ENCODE data around the gene CCDC15. TPM values are rescaled to one million over a fixed set of nuclear protein-coding genes. Genes with fewer than 3 reads are reported as not detected.

The CCDC15 gene
- total and polyA plus RNA-seq, 5 donors from 2014 or later = 0.64 to 1.8 (median 1.1) TPM

GRCh38 chr11:124943741-124944140, 10.3 kb upstream of the CCDC15 start:
- H3K9me3 Mint-ChIP-seq = peaks cover 0 to 7% (median 3%) of the 10 kb centered on the region in 7 donors
- ATAC-seq (ENCODE audit: low read depth in 2 of 2) (no peak), DNase-seq (peak in 1 of 3 donors; percentile 37)
- H3K4me3 ChIP-seq (ENCODE audit: low read depth, low read length) = no peak overlapping the region
- peaks cover 7% of the 10 kb centered on the region for H3K27me3 ChIP-seq (ENCODE audit: control insufficient read depth, insufficient read depth, low read length)
- no peak overlapping the region for H3K4me3 Mint-ChIP-seq
- H3K27me3 Mint-ChIP-seq = peaks cover 28% of the 10 kb centered on the region
- no peak overlapping the region for H3K27ac ChIP-seq (ENCODE audit: insufficient read depth, low read length, poor library complexity, severe bottlenecking)
- H3K4me1 ChIP-seq (ENCODE audit: control insufficient read depth, insufficient read depth, low read length, poor library complexity, severe bottlenecking) = no peaks in the 10 kb centered on the region
- peak overlapping the region in 2 of 3 donors; percentile 6 to 39 for H3K27ac Mint-ChIP-seq
- H3K36me3 ChIP-seq (ENCODE audit: control insufficient read depth, insufficient read depth, low read length) = no peaks in the 10 kb centered on the region
- H3K36me3 Mint-ChIP-seq = peaks cover 6% of the 10 kb centered on the region
- H3K4me1 Mint-ChIP-seq = peaks cover 5 to 15% (median 10%) of the 10 kb centered on the region in 4 donors
- no peaks in the 10 kb centered on the region for H3K9me3 ChIP-seq (ENCODE audit: control insufficient read depth in 2 of 2, low read length in 2 of 2)

- H3K4me3 Mint-ChIP-seq = no peak overlapping the region
- peaks cover 0 to 7% (median 6%) of the 10 kb centered on the region in 7 donors for H3K9me3 Mint-ChIP-seq
- Histone ChIP-seq H3K36me3 (ENCODE audit: control insufficient read depth, insufficient read depth, low read length) (no peaks in the 10 kb centered on the region), H3K27me3 (ENCODE audit: control insufficient read depth, insufficient read depth, low read length) (peaks cover 4% of the 10 kb centered on the region), H3K4me1 (ENCODE audit: control insufficient read depth, insufficient read depth, low read length, poor library complexity, severe bottlenecking) (peaks cover under 1% of the 10 kb centered on the region), H3K4me3 (ENCODE audit: low read depth, low read length) (no peak overlapping the region), H3K27ac (ENCODE audit: insufficient read depth, low read length, poor library complexity, severe bottlenecking) (no peak overlapping the region), H3K9me3 (ENCODE audit: control insufficient read depth in 2 of 2, low read length in 2 of 2) (no peaks in the 10 kb centered on the region)
- DNase-seq (no peak), ATAC-seq (ENCODE audit: low read depth in 2 of 2) (no peak)
- H3K27me3 Mint-ChIP-seq = peaks cover 28% of the 10 kb centered on the region
- H3K36me3 Mint-ChIP-seq = peaks cover 6% of the 10 kb centered on the region
- peak overlapping the region in 1 of 3 donors; percentile 6 for H3K27ac Mint-ChIP-seq
- H3K4me1 Mint-ChIP-seq = peaks cover 6 to 21% (median 12%) of the 10 kb centered on the region in 4 donors
Observed at GRCh38 chr11:124944565-124944964, 9.4 kb upstream of the CCDC15 start.

GRCh38 chr11:124945826-124946225, 8.2 kb upstream of the CCDC15 start:
- no peak overlapping the region for H3K27ac Mint-ChIP-seq
- H3K36me3 Mint-ChIP-seq = peaks cover 6% of the 10 kb centered on the region
- peaks cover 28% of the 10 kb centered on the region for H3K27me3 Mint-ChIP-seq

GRCh38 chr11:124946735-124947141, 7.3 kb upstream of the CCDC15 start:
- H3K27me3 ChIP-seq (ENCODE audit: control insufficient read depth, insufficient read depth, low read length) = no peaks in the 10 kb centered on the region
- no peak overlapping the region for H3K27ac ChIP-seq (ENCODE audit: insufficient read depth, low read length, poor library complexity, severe bottlenecking)
- no peaks in the 10 kb centered on the region for H3K36me3 ChIP-seq (ENCODE audit: control insufficient read depth, insufficient read depth, low read length)
- H3K9me3 Mint-ChIP-seq = peaks cover 0 to 7% (median 6%) of the 10 kb centered on the region in 7 donors
- peaks cover 23% of the 10 kb centered on the region for H3K27me3 Mint-ChIP-seq
- DNase-seq (no peak), ATAC-seq (ENCODE audit: low read depth in 2 of 2) (no peak)
- H3K4me1 ChIP-seq (ENCODE audit: control insufficient read depth, insufficient read depth, low read length, poor library complexity, severe bottlenecking) = peaks cover 22% of the 10 kb centered on the region
- H3K9me3 ChIP-seq (ENCODE audit: control insufficient read depth in 2 of 2, low read length in 2 of 2) = no peaks in the 10 kb centered on the region
- H3K36me3 Mint-ChIP-seq = peaks cover 6% of the 10 kb centered on the region
- H3K4me1 Mint-ChIP-seq = peaks cover 6 to 21% (median 12%) of the 10 kb centered on the region in 4 donors
- H3K27ac Mint-ChIP-seq = no peak overlapping the region
- no peak overlapping the region for H3K4me3 ChIP-seq (ENCODE audit: low read depth, low read length)
- H3K4me3 Mint-ChIP-seq = no peak overlapping the region

More at GRCh38 chr11:124945826-124946225, 8.2 kb upstream of the CCDC15 start:
- Mint-ChIP-seq H3K9me3 (peaks cover 0 to 7% (median 6%) of the 10 kb centered on the region in 7 donors), H3K4me1 (peaks cover 6 to 21% (median 12%) of the 10 kb centered on the region in 4 donors), H3K4me3 (no peak overlapping the region)
- Histone ChIP-seq H3K27ac (ENCODE audit: insufficient read depth, low read length, poor library complexity, severe bottlenecking) (no peak overlapping the region), H3K4me1 (ENCODE audit: control insufficient read depth, insufficient read depth, low read length, poor library complexity, severe bottlenecking) (peaks cover 13% of the 10 kb centered on the region), H3K27me3 (ENCODE audit: control insufficient read depth, insufficient read depth, low read length) (peaks cover 3% of the 10 kb centered on the region), H3K4me3 (ENCODE audit: low read depth, low read length) (no peak overlapping the region), H3K9me3 (ENCODE audit: control insufficient read depth in 2 of 2, low read length in 2 of 2) (no peaks in the 10 kb centered on the region), H3K36me3 (ENCODE audit: control insufficient read depth, insufficient read depth, low read length) (no peaks in the 10 kb centered on the region)
- ATAC-seq (ENCODE audit: low read depth in 2 of 2) (no peak), DNase-seq (no peak)

GRCh38 chr11:124950601-124951330, 3.2 kb upstream of the CCDC15 start:
- Histone ChIP-seq H3K9me3 (ENCODE audit: control insufficient read depth in 2 of 2, low read length in 2 of 2) (no peaks in the 10 kb centered on the region), H3K36me3 (ENCODE audit: control insufficient read depth, insufficient read depth, low read length) (no peaks in the 10 kb centered on the region), H3K4me1 (ENCODE audit: control insufficient read depth, insufficient read depth, low read length, poor library complexity, severe bottlenecking) (peaks cover 36% of the 10 kb centered on the region), H3K27me3 (ENCODE audit: control insufficient read depth, insufficient read depth, low read length) (no peaks in the 10 kb centered on the region), H3K4me3 (ENCODE audit: low read depth, low read length) (peak overlapping the region; percentile 65), H3K27ac (ENCODE audit: insufficient read depth, low read length, poor library complexity, severe bottlenecking) (peak overlapping the region; percentile 7)
- peaks cover 11% of the 10 kb centered on the region for H3K27me3 Mint-ChIP-seq
- DNase-seq (peak in 2 of 3 donors; percentile 48 to 82), ATAC-seq (ENCODE audit: low read depth in 2 of 2) (peak in 1 of 2 donors; percentile 31)
- H3K9me3 Mint-ChIP-seq = peaks cover 0 to 7% (median 3%) of the 10 kb centered on the region in 7 donors
- no peak overlapping the region for H3K4me3 Mint-ChIP-seq
- peaks cover 6 to 10% (median 8%) of the 10 kb centered on the region in 4 donors for H3K4me1 Mint-ChIP-seq
- peaks cover 6% of the 10 kb centered on the region for H3K36me3 Mint-ChIP-seq
- H3K27ac Mint-ChIP-seq = no peak overlapping the region

- Histone ChIP-seq H3K9me3 (ENCODE audit: control insufficient read depth in 2 of 2, low read length in 2 of 2) (no peaks in the 10 kb centered on the region), H3K36me3 (ENCODE audit: control insufficient read depth, insufficient read depth, low read length) (no peaks in the 10 kb centered on the region), H3K27ac (ENCODE audit: insufficient read depth, low read length, poor library complexity, severe bottlenecking) (peak overlapping the region; percentile 7), H3K27me3 (ENCODE audit: control insufficient read depth, insufficient read depth, low read length) (no peaks in the 10 kb centered on the region), H3K4me3 (ENCODE audit: low read depth, low read length) (peak overlapping the region; percentile 65), H3K4me1 (ENCODE audit: control insufficient read depth, insufficient read depth, low read length, poor library complexity, severe bottlenecking) (peaks cover 36% of the 10 kb centered on the region)
- H3K36me3 Mint-ChIP-seq = peaks cover 6% of the 10 kb centered on the region
- no peak overlapping the region for H3K27ac Mint-ChIP-seq
- DNase-seq (no peak), ATAC-seq (ENCODE audit: low read depth in 2 of 2) (no peak)
- peaks cover 0 to 7% (median 3%) of the 10 kb centered on the region in 7 donors for H3K9me3 Mint-ChIP-seq
- H3K4me3 Mint-ChIP-seq = no peak overlapping the region
- H3K4me1 Mint-ChIP-seq = peaks cover 6 to 12% (median 8%) of the 10 kb centered on the region in 4 donors
- peaks cover 11% of the 10 kb centered on the region for H3K27me3 Mint-ChIP-seq
Observed at GRCh38 chr11:124951341-124951740, 2.7 kb upstream of the CCDC15 start.

- no peaks in the 10 kb centered on the region for H3K27me3 Mint-ChIP-seq
- no peaks in the 10 kb centered on the region for H3K36me3 Mint-ChIP-seq
- no peaks in the 10 kb centered on the region for H3K9me3 ChIP-seq (ENCODE audit: control insufficient read depth in 2 of 2, low read length in 2 of 2)
- H3K4me1 ChIP-seq (ENCODE audit: control insufficient read depth, insufficient read depth, low read length, poor library complexity, severe bottlenecking) = peaks cover 35% of the 10 kb centered on the region
- H3K27me3 ChIP-seq (ENCODE audit: control insufficient read depth, insufficient read depth, low read length) = no peaks in the 10 kb centered on the region
- H3K4me3 Mint-ChIP-seq = no peak overlapping the region
- ATAC-seq (ENCODE audit: low read depth in 2 of 2) (no peak), DNase-seq (no peak)
- H3K27ac ChIP-seq (ENCODE audit: insufficient read depth, low read length, poor library complexity, severe bottlenecking) = peak overlapping the region; percentile 84
- H3K9me3 Mint-ChIP-seq = no peaks in the 10 kb centered on the region
- no peak overlapping the region for H3K27ac Mint-ChIP-seq
- H3K4me3 ChIP-seq (ENCODE audit: low read depth, low read length) = peak overlapping the region; percentile 86
- H3K36me3 ChIP-seq (ENCODE audit: control insufficient read depth, insufficient read depth, low read length) = no peaks in the 10 kb centered on the region
- peaks cover 0 to 7% (median under 1%) of the 10 kb centered on the region in 4 donors for H3K4me1 Mint-ChIP-seq
Observed at GRCh38 chr11:124954590-124954955, 571 bp downstream of the CCDC15 start.

GRCh38 chr11:124955035-124955434, 1.0 kb downstream of the CCDC15 start:
- H3K27me3 ChIP-seq (ENCODE audit: control insufficient read depth, insufficient read depth, low read length) = no peaks in the 10 kb centered on the region
- H3K9me3 Mint-ChIP-seq = no peaks in the 10 kb centered on the region
- H3K27me3 Mint-ChIP-seq = no peaks in the 10 kb centered on the region
- H3K36me3 ChIP-seq (ENCODE audit: control insufficient read depth, insufficient read depth, low read length) = no peaks in the 10 kb centered on the region
- no peaks in the 10 kb centered on the region for H3K9me3 ChIP-seq (ENCODE audit: control insufficient read depth in 2 of 2, low read length in 2 of 2)
- no peak for ATAC-seq (ENCODE audit: low read depth in 2 of 2)
- no peaks in the 10 kb centered on the region for H3K36me3 Mint-ChIP-seq
- H3K4me3 Mint-ChIP-seq = no peak overlapping the region
- DNase-seq = no peak
- no peak overlapping the region for H3K27ac Mint-ChIP-seq
- no peak overlapping the region for H3K4me3 ChIP-seq (ENCODE audit: low read depth, low read length)
- H3K4me1 ChIP-seq (ENCODE audit: control insufficient read depth, insufficient read depth, low read length, poor library complexity, severe bottlenecking) = peaks cover 31% of the 10 kb centered on the region
- no peak overlapping the region for H3K27ac ChIP-seq (ENCODE audit: insufficient read depth, low read length, poor library complexity, severe bottlenecking)
- peaks cover 0 to 7% (median 0%) of the 10 kb centered on the region in 4 donors for H3K4me1 Mint-ChIP-seq

All from CD4-positive, CD25-positive, alpha-beta regulatory T cell (primary cell).